ENCODE measurements around the gene STAT5B.
"Not testable (repeated sequence)": the region's sequence is repeated elsewhere in the genome, so short reads cannot be mapped to it uniquely, and the experiment has no call there.

The STAT5B gene

GRCh38 chr17:42305543-42306384 is 29.6 kb upstream of the STAT5B start:
- no peak for DNase-seq (ENCODE audit: low spot score)

- not testable (repeated sequence) for DNase-seq (ENCODE audit: low spot score)
These were observed 28.8 kb upstream of the STAT5B start for GRCh38 chr17:42305031-42305330.

GRCh38 chr17:42304187-42305030 is 28.2 kb upstream of the STAT5B start:
- no peak for DNase-seq (ENCODE audit: low spot score)

GRCh38 chr17:42303694-42304093 is 27.5 kb upstream of the STAT5B start:
- no peak for DNase-seq (ENCODE audit: low spot score)

GRCh38 chr17:42301022-42301421 is 24.8 kb upstream of the STAT5B start:
- no peak for DNase-seq (ENCODE audit: low spot score)

- DNase-seq (ENCODE audit: low spot score): not testable (repeated sequence)
These were observed 23.7 kb upstream of the STAT5B start for GRCh38 chr17:42299913-42300312.

- DNase-seq (ENCODE audit: low spot score): not testable (repeated sequence)
These were observed 23.2 kb upstream of the STAT5B start for GRCh38 chr17:42299361-42299760.

GRCh38 chr17:42297775-42298174 is 21.6 kb upstream of the STAT5B start:
- not testable (repeated sequence) for DNase-seq (ENCODE audit: low spot score)

- no peak for DNase-seq (ENCODE audit: low spot score)
These were observed 19.8 kb upstream of the STAT5B start for GRCh38 chr17:42296012-42296411.

GRCh38 chr17:42294469-42295398 is 18.5 kb upstream of the STAT5B start:
- DNase-seq (ENCODE audit: low spot score): no peak

- DNase-seq (ENCODE audit: low spot score): no peak
These were observed 14.9 kb upstream of the STAT5B start for GRCh38 chr17:42291129-42291528.

- no peak for DNase-seq (ENCODE audit: low spot score)
These were observed 14.4 kb upstream of the STAT5B start for GRCh38 chr17:42290577-42290976.

- no peak for DNase-seq (ENCODE audit: low spot score)
These were observed 13.5 kb upstream of the STAT5B start for GRCh38 chr17:42289611-42290181.

GRCh38 chr17:42288803-42289610 is 12.8 kb upstream of the STAT5B start:
- DNase-seq (ENCODE audit: low spot score): no peak

GRCh38 chr17:42287977-42288802 is 12.0 kb upstream of the STAT5B start, which contains the start of gene STAT5A:
Gene STAT5A (plus strand): TSS chr17:42288498. CDS start chr17:42289412, 914 bp downstream.
- DNase-seq (ENCODE audit: low spot score): peak; percentile 77

- peak; percentile 38 for DNase-seq (ENCODE audit: low spot score)
These were observed 11.2 kb upstream of the STAT5B start for GRCh38 chr17:42287305-42287976.

GRCh38 chr17:42286411-42287221 is 10.4 kb upstream of the STAT5B start:
- DNase-seq (ENCODE audit: low spot score): no peak

GRCh38 chr17:42285346-42286050 is 9.3 kb upstream of the STAT5B start:
- DNase-seq (ENCODE audit: low spot score): no peak

All from kidney tubule cell (primary cell).